ENCODE measurements around the gene HOXB2. TPM values are rescaled to one million over a fixed set of nuclear protein-coding genes. Genes with fewer than 3 reads are reported as not detected.

Gene HOXB2
- total RNA-seq, 6 experiments from 2014 or later, result 1.1 to 1.9 (median 1.5) TPM

DNA sequence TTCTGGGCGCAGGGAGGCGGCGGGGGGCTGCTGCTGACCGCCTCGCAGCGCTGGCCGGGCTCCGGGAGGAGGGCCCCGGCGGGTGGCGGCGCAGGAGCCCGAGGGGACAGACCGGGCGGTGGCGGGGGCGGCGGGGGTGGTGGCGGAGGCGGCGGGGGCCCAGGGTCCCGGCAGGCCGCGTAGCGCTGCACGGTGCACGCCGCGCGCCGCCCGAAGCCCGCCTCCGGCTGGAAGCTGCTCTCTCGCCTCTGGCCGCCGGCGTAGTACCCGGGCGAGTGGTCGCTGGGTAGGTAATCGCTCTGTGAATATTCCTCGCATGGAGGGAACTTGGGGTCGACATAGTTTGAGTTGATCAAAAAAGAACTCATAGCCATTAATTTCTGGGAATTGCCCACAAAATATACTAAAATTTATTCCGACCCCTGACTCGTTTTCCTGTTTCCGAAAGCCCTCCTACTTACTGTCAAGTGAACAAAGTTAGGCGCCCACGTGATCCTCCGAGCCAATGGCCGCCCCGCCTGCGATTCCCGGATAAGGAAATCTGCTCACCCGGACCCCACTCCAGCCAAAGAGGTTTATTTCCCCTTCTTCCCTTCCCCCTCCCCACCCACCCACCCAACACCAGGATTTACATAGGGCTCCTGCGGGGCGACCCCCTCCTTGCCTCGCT is 33.2 kb upstream of the HOXB2 start, which contains the start of gene HOXB4:
HOXB4 (minus strand) TSS at position 405 of the 670 bp plus-strand sequence; CDS start at position 374, 31 bp downstream.
- peak within 1 kb of the TSS; percentile 57 to 91 (median 63) for H3K27ac ChIP-seq
- TF ChIP-seq, protein P1, sequence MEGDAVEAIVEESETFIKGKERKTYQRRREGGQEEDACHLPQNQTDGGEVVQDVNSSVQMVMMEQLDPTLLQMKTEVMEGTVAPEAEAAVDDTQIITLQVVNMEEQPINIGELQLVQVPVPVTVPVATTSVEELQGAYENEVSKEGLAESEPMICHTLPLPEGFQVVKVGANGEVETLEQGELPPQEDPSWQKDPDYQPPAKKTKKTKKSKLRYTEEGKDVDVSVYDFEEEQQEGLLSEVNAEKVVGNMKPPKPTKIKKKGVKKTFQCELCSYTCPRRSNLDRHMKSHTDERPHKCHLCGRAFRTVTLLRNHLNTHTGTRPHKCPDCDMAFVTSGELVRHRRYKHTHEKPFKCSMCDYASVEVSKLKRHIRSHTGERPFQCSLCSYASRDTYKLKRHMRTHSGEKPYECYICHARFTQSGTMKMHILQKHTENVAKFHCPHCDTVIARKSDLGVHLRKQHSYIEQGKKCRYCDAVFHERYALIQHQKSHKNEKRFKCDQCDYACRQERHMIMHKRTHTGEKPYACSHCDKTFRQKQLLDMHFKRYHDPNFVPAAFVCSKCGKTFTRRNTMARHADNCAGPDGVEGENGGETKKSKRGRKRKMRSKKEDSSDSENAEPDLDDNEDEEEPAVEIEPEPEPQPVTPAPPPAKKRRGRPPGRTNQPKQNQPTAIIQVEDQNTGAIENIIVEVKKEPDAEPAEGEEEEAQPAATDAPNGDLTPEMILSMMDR (IDR thresholded peaks at IDR 0.05), result no peak
- no peak for TF ChIP-seq POLR2A (IDR thresholded peaks at IDR 0.05)
- WGBS (ENCODE audit: insufficient coverage, low coverage, low lambda C conversion rate, missing lambda C conversion rate), result 3% methylated on average over 20 of the region's 58 CpGs
- DNase-seq (peak; percentile 67 to 77 (median 72)), ATAC-seq (peak; percentile 58 to 69 (median 60))
- no peaks in the 10 kb centered on the region for H3K9me3 ChIP-seq
- H3K4me1 ChIP-seq, result peaks cover 0 to 7% (median 0%) of the 10 kb centered on the region in 4 donors
- no peaks in the 10 kb centered on the region for H3K36me3 ChIP-seq
- H3K27me3 ChIP-seq, result peaks cover 0 to 48% of the 10 kb centered on the region in 2 donors
- intact Hi-C loops (cut with DNase I), result no loop called here
- peak within 1 kb of the TSS; percentile 27 to 46 (median 36) for H3K4me3 ChIP-seq

DNA sequence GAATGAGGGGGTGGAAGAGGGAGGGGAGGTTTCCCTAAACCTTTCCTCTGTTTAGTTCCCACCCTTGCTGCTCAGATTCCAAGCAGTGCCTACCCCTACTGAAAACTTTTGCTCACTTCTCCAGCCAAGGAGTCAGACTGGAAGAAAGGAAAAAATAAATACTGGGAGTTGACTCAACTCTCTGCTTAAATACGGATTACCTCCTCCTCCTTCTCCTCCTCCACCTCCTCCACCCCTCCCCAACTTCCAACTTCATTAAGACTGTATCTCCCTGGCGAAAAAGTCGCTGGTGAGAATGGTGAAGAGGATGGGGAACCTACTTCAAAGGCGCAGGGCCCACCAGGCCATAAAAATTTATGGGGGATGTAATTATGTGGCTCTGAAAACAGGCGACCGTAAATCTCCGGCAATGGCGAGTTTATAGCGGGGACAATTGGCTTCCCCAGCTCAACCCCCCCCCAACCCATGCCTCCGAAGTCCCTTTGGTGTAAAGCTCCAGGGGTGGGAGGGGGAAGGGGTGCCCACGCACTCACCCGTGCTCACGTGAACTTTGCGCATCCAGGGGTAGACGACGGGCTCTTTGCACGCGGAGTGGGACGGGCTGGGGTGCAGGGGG is 32.5 kb upstream of the HOXB2 start:
- DNase-seq, result no peak

DNA sequence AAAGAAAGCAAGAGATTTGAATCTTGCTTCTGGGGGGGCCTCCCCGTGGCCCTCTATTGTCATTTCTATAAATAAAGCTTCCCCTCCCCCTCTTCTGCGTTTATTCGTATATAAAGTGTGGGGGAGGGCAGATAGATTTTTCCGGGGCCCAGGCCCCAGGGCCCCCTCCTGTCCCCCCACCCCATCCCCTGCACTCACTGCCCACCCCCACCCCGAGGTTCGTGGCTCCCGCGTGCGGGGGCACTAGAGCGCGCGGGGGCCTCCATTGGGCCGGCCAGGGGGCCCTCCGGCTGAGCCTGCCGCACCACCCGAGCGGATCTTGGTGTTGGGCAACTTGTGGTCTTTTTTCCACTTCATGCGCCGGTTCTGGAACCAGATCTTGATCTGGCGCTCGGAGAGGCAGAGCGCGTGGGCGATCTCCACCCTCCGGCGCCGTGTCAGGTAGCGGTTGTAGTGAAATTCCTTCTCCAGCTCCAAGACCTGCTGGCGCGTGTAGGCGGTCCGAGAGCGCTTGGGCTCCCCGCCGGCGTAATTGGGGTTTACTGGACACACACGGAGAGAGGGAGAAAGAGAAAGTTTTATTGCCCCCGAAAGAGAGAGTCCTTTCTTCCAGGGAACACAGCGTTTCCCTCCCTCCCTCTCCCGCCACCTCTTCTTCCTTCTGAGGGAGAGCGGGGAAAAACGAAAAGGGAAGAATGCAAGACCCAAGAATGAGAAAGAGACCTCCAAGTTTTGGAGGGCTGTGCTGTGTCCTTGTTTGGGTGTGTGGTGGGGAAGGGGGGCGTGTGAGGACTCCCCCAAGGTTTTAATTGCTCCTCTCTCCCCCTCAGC is 31.8 kb upstream of the HOXB2 start:
- intact Hi-C loops (cut with DNase I), result no loop called here
- no peaks in the 10 kb centered on the region for H3K9me3 ChIP-seq
- DNase-seq (no peak), ATAC-seq (no peak)
- TF ChIP-seq, protein P1 (IDR thresholded peaks at IDR 0.05), result no peak
- no peak for TF ChIP-seq POLR2A (IDR thresholded peaks at IDR 0.05)
- peak overlapping the region; percentile 52 to 79 (median 63) for H3K27ac ChIP-seq
- 5% methylated on average over 31 of the region's 43 CpGs for WGBS (ENCODE audit: insufficient coverage, low coverage, low lambda C conversion rate, missing lambda C conversion rate)
- peak overlapping the region; percentile 14 to 46 (median 16) for H3K4me3 ChIP-seq
- H3K36me3 ChIP-seq, result no peaks in the 10 kb centered on the region
- peaks cover 0 to 36% of the 10 kb centered on the region in 2 donors for H3K27me3 ChIP-seq
- H3K4me1 ChIP-seq, result peaks cover 0 to 7% (median 0%) of the 10 kb centered on the region in 4 donors

More for the DNA sequence above, 32.5 kb upstream of the HOXB2 start:
- intact Hi-C loops (cut with DNase I), result no loop called here
- Histone ChIP-seq H3K9me3 (no peaks in the 10 kb centered on the region), H3K4me3 (peak overlapping the region; percentile 14 to 46 (median 27)), H3K36me3 (no peaks in the 10 kb centered on the region), H3K4me1 (peaks cover 0 to 7% (median 0%) of the 10 kb centered on the region in 4 donors), H3K27me3 (peaks cover 0 to 42% of the 10 kb centered on the region in 2 donors), H3K27ac (peak overlapping the region; percentile 57 to 79 (median 63))
- 2% methylated on average over 17 of the region's 19 CpGs for WGBS (ENCODE audit: insufficient coverage, low coverage, low lambda C conversion rate, missing lambda C conversion rate)
- TF ChIP-seq, protein P1 (IDR thresholded peaks at IDR 0.05), result no peak
- no peak for TF ChIP-seq POLR2A (IDR thresholded peaks at IDR 0.05)
- ATAC-seq, result no peak

DNA sequence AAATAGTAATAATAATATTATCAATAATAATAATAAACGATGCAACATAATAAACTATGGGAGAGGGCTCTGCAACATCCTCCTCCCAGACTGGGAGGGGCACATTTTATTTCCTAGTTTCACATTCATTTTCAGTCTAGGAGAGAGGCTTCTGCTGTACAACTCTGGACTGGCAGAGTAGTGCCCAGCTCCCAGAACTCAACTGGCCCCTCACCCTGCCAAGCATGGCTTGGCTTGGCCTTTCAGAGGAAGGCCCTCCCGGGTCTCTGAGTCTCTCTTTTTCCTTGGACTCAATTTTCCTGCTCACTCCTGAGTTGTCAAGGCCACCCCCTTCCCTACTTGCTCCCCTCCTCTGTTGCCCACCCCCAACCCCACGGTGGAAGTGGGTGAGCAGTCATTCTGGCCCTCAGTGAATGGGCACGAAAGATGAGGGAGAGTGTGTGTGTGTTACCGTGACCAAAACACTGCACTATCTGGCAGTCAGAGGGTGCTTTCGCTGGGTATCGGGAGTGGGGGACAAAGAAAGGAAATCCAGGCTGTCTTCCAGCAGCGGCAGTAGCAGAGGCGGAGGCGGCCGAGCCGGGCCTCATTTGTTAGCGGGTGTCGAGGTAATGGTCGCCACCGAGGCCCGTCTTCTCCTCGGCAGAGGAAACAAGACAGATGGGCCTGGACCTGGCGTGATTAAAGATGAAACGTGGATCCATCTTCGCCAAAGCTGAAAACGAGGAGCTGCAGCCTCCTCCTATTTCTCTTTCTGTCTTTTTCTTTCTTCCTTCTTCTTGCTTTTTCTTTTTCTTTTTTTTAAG is 31.0 kb upstream of the HOXB2 start:
- intact Hi-C loops (cut with DNase I), result no loop called here
- peak in 1 of 3 donors; percentile 35 for DNase-seq
- WGBS (ENCODE audit: insufficient coverage, low coverage, low lambda C conversion rate, missing lambda C conversion rate), result 19% methylated on average over 22 of the region's 22 CpGs
- Histone ChIP-seq H3K4me1 (peaks cover 0 to 7% (median 0%) of the 10 kb centered on the region in 4 donors), H3K9me3 (no peaks in the 10 kb centered on the region), H3K36me3 (no peaks in the 10 kb centered on the region), H3K27me3 (peaks cover 0 to 28% of the 10 kb centered on the region in 2 donors), H3K27ac (peak overlapping the region; percentile 52 to 79 (median 63)), H3K4me3 (peak overlapping the region in 1 of 3 donors; percentile 16)
- TF ChIP-seq, protein P1 (IDR thresholded peaks at IDR 0.05), result no peak
- no peak for TF ChIP-seq POLR2A (IDR thresholded peaks at IDR 0.05)
- ATAC-seq, result peak; percentile 12 to 41 (median 26)

Measured in right lobe of liver (tissue), 6 donors.